ENCODE results near the gene DCAKD.

The DCAKD gene

DNA sequence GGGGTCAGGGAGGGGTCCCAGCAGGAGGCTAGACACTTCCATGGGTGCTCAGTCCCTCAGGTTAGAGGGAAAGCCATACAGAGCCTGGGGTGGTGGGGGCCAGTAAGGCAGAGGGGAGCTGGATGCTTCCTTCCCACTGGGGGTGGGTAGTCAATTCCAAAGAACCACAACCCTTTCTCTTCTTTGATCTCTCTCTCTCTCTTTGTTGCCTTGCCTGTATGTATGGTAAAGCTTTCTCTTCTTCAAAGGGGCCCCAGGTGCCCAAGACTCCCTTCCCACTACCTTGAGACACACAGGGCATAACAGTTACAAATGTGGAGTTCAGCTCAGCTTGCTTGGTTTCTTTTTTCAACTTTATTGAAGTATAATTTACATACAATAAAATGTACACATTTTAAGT is 52.8 kb downstream of the DCAKD start:
- DNase-seq, result no peak

DNA sequence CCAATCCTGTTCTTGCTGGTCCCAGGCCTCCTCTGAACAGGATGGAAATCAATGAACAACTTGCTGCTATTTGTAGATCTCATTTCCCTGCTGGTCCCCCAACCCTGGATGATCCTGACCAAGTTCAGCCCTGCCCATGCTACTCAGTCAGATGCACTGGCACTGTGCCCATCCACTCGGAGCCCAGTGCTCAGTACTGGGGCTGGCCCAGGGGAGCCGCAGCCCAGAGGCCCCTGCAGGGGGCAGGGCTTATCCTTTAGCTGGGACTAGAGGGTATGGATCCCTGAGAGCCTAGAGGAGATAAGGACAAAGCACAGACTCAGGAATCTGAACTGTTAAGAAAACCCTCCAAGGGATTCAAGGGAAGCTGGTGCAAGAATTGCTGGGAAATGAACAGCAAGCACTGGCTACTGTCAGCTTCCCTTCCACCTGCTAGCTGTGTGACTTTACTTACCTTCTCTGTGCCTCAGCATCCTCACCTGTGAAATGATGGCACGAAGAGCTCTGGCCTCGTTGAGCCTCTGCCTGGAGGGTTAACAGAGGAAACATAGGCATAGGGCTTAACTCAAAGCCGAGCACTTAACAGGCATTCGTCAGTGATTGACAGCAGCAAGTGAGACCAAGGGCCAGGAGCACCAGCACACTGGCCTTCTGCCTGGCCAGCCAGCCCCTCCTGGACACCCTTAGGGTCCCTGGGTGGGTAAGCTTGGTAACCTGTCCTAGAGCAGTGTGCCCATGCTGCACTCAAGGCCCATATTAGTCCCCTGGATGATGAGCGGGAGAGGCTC is 53.5 kb downstream of the DCAKD start:
- DNase-seq, result no peak

DNA sequence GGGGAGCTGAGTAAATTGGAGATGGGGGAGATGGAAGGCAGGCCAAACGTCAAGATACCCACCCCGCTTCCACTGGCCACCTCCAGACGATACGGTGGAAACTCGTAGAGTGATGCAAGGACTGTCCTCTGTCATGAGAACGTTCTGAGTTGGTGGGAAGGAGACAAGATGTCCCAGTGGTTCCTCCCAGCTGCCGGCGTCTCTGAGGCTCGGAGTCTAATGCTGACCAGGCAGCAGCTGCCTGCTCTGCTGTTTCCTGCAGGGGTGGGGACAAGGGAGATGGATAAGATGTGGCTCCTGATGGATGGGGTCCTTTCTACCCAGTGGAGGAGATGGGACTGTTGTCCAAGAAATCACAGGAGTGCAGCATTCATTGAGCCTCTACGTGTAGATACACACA is 55.1 kb downstream of the DCAKD start:
- DNase-seq, result no peak

GRCh38 chr17:44995436-44996001 is 55.9 kb downstream of the DCAKD start:
- no peak for DNase-seq

DNA sequence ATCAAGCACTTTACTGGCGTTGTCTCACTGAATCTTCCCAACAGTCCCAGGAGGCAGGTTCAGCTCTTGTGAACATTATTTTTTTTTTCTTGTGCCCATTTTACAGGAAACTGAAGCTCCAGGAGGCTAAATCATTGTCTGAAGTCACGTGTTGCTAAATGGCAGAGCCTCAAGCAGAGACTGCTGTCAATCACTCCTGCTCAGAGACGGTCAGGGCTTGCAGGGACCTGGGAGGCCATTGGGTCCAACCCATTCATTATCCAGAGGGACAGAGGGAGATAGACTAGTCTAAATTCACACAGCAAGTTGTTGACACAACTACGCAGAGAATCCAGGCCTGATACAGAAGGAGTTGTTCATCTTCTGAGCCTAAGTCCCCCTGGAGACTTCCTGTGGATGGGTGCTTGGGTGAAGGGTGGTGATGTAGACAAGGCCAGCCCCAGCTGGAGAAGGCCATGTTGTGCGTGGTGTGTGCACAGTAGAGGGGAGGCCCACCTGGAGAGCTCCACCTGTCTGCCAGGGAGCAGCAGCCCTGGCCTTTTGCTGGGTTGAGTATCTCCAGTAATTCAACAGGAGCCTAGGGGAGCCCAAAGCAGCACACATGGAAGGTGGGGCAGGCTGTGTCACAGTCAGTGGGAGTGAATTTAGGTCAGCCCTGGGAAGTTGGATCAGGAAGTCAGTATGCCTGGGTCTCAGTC is 59.0 kb downstream of the DCAKD start:
- DNase-seq, result no peak

GRCh38 chr17:44990994-44991393 is 60.4 kb downstream of the DCAKD start:
- no peak for DNase-seq

DNA sequence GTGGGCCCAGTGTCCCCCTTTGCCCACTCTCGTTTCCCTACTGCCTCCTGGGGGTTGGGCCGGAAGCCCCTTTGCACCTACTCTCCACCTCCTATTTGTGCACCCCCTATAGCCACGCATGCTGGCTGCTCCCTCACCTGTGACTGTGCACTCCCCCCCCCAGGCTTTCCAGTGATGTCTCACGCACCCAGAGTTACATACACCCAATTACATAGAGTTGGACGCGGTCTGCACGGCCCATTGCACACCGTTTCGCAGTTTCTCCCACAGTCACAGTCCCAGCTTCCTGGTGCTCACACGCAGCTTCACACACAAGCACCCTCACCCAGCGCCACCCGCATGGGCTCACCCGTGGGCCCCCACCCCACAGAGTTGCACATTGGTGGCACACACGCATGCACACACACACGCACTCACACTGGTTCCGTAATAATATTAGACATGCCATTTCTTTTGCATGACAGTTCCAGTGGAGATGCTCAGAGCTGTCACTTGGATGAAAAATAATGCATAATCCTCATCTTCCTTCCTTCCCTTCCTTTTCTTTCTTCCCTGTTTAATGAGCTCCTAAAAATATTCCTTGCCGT is 61.8 kb downstream of the DCAKD start:
- DNase-seq, result no peak

DNA sequence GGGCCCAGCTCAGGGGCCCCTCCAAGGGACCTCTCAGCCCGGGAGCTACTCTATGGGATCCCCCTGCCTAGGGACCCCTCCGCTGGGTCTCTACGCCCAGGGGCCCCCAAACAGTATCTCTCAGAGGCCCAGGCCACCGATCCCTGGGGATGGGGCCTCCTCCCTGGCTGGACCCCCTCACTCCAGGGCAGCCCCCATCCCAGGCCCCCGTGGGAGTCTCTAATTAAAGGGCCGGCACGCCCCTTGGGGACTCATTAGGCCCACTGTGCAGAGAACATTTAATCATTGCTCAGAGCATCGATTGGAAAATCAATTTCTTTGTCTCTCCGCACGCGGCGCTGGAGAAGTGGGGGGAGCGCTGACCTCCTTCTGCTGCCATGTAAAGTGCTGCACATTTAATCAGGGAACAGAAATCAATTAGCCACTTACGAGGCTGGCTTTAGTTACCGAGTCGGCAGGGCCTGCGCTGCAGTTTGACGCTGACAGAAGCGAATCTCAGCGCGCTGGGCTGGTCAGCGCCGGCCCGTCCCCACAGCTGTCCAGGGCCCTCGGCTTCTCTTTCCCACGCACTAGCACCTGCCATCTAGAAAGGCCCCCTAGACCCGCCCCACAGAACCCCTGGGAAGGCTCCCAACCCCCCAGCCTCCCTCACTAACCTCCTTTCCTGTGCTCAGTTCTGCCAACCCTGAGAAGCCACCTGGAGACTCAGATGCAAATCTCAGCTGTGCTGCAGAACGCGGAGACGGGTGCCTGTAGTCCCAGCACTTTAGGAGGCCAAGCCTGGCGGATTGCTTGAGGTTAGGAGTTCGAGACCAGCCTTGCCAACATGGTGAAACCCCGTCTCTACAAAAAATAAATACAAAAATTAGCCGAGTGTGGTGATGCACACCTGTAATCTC is 63.1 kb downstream of the DCAKD start:
- DNase-seq, result no peak

- DNase-seq, result no peak
Measured at GRCh38 chr17:44983563-44983962, 67.9 kb downstream of the DCAKD start.

GRCh38 chr17:44982113-44982702 is 69.2 kb downstream of the DCAKD start:
- no peak for DNase-seq

DNA sequence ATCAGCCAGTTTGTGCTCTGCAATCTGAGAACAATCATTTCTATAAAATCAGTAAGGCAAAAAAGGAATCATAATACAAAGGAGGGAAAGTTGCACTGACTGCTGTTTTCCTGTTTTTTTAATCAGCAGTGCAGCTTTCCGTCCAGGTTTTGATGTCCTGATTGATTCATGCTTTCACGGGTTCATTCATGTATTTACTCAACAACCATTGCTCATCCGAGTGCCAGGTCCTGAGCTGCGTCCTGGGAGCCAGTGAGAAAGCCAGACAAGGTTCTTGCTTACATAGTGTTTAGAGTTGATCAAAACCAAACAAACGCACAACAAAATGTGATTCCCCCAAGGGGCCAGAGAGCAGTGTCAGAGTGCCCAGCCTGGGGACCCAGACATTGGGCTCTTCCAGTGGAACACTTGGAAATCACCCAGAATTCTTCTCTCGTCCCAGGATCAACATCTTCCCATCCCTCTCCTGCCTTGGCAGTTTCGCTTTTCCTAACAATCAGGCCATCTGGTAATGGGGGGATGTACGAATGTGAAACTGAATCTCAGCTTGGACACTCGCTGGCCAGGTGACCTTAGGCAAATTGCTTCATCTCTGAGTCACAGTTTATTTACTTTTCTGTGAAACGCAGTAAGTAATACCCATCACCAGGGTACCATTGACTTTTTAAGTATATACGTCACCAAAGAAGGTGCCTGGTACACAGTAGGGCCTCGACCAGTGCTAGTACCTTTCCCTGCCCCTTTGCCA is 70.0 kb downstream of the DCAKD start:
- DNase-seq, result no peak

DNA sequence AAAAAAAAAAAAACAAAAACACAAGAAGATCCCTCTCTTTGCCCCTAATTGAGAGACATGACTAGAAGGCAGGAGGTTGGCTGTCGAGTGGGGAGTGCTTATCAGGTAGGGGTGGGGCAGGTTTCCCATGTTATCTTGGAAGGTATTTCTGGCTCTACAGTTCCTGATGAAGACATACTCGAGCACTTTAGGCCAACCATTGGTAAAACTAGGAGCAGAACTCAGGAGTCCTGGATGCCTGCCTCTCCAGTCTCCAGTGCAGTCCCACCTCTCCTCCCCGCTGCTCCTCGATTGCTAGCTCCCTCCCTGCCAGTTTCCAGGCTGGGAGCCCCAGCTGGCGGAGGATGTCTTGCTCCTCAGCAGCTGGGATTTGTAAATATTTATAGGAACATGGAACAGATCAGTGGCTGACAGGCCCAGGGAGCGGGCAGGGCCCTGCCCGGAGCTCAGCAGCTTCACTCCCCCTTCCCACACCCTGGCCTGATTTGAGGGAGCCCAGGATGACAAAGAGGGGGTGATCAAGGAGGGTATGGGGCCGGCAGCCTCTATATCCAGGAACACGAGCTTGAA is 71.9 kb downstream of the DCAKD start:
- DNase-seq, result no peak

- DNase-seq, result no peak
Measured at GRCh38 chr17:44978807-44979206, 72.6 kb downstream of the DCAKD start.

- DNase-seq, result no peak
Measured at GRCh38 chr17:44977814-44978550, 73.5 kb downstream of the DCAKD start.

GRCh38 chr17:44977065-44977464 is 74.4 kb downstream of the DCAKD start:
- no peak for DNase-seq

- no peak for DNase-seq
Measured at GRCh38 chr17:44976206-44976605, 75.2 kb downstream of the DCAKD start.

Measured in KG1 (cell line).